Endodermal cell (in vitro differentiated cells): Measurements from ENCODE around the gene PDE4D. TPM values are rescaled to one million over a fixed set of nuclear protein-coding genes. Genes with fewer than 3 reads are reported as not detected.

Experiments
- DNase-seq: peaks from one replicate; pipeline ENCODE4 v3.0.0-alpha.2; 2017
- H3K27ac ChIP-seq: 2 replicates; pipeline ENCODE4 v1.5.1; 2013; ENCODE audit warnings: mild to moderate bottlenecking, low read depth, low read length, moderate library complexity
- H3K27me3 ChIP-seq: 2 replicates; pipeline ENCODE4 v1.6.1; 2013; ENCODE audit warnings: mild to moderate bottlenecking, low read length, moderate library complexity; ENCODE audit not compliant: insufficient read depth, control insufficient read depth, poor library complexity, severe bottlenecking
- H3K36me3 ChIP-seq: 2 replicates; pipeline ENCODE4 v1.7.0; 2013; ENCODE audit warnings: mild to moderate bottlenecking, low read length, moderate library complexity; ENCODE audit not compliant: control insufficient read depth, insufficient read depth
- H3K4me1 ChIP-seq: one replicate; pipeline ENCODE4 v1.7.0; 2013; ENCODE audit warnings: low read length; ENCODE audit not compliant: control insufficient read depth, insufficient read depth
- H3K4me3 ChIP-seq: 2 replicates; pipeline ENCODE4 v1.5.1; 2013; ENCODE audit warnings: mild to moderate bottlenecking, low read length, moderate library complexity
- H3K9ac ChIP-seq: 2 replicates; pipeline ENCODE4 v1.6.1; 2013; ENCODE audit warnings: mild to moderate bottlenecking, low read length, moderate library complexity; ENCODE audit not compliant: poor library complexity, severe bottlenecking; ENCODE audit errors: extremely low read depth
- H3K9me3 ChIP-seq: 2 replicates; pipeline ENCODE4 v1.6.1; 2013; ENCODE audit warnings: mild to moderate bottlenecking, low read length, moderate library complexity; ENCODE audit not compliant: control insufficient read depth
- H3K27ac Mint-ChIP-seq: 2 replicates; pipeline ENCODE4 v1.8.0; 2020; ENCODE audit warnings: mixed read lengths
- H3K27me3 Mint-ChIP-seq: 2 replicates; pipeline ENCODE4 v1.8.0; 2021; ENCODE audit warnings: mild to moderate bottlenecking, mixed read lengths; ENCODE audit not compliant: insufficient read depth
- H3K36me3 Mint-ChIP-seq: 2 replicates; pipeline ENCODE4 v1.8.0; 2020; ENCODE audit warnings: low read depth, mixed read lengths
- H3K4me1 Mint-ChIP-seq: 2 replicates; pipeline ENCODE4 v1.8.0; 2020; ENCODE audit warnings: mixed read lengths
- H3K4me3 Mint-ChIP-seq: 2 replicates; pipeline ENCODE4 v1.8.0; 2020; ENCODE audit warnings: mild to moderate bottlenecking, moderate library complexity, mixed read lengths
- H3K9me3 Mint-ChIP-seq: 2 replicates; pipeline ENCODE4 v1.8.0; 2020; ENCODE audit warnings: mild to moderate bottlenecking, mixed read lengths
- CTCF ChIP-seq: fragments of 200-600 bp; sonication (generic); conservative IDR thresholded peaks from 2 replicates; pipeline ENCODE4 v1.5.0; 2021; ENCODE audit warnings: antibody characterized with exemption, mild to moderate bottlenecking
- WGBS, 2 experiments: methylation state at CpG; one replicate each; pipeline versions ENCODE4 v1.1.5 to v1.1.7; 2013; ENCODE audit warnings: missing lambda C conversion rate in 2 of 2, mixed read lengths in 1 of 2; ENCODE audit not compliant: insufficient coverage in 1 of 2, insufficient read length in 1 of 2; 5-methylcytosine and 5-hydroxymethylcytosine counted together
- total RNA-seq, 2 donors: library from RNA; stranded (reverse); fragmentation: NEBNext Ultra II Directional in 1 of 2; extraction: Animal tissue kit (Norgen Biotek cat#: 25700) in 1 of 2; gene quantifications; 2 replicates in 1 of 2; 3 replicates in 1 of 2; pipeline ENCODE4 v1.2.1, GENCODE V29; 2021

The PDE4D gene
- total RNA-seq, 2 donors from 2014 or later, result 9.2 to 11.4 TPM

DNA sequence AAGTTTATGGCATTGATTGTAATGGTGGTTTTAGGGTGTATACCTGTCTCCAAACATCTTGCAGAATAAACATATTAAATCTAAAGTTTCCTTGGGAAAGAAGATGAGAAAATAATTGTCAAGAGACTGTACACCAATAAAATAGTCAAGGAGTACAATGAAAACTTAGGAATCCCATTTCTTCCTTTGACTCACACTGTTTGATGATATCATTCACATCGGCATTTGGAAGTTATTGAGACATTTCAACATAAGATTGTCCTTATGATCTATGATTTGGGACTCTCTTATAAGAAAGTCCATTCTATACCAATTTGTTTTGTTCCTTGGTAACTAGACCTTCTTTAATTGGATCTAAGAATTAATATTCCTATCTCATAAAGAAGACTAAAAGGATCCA, 828.0 kb downstream of the PDE4D start:
- Histone ChIP-seq H3K9ac (no peak overlapping the region), H3K27ac (no peak overlapping the region), H3K27me3 (no peaks in the 10 kb centered on the region), H3K36me3 (no peaks in the 10 kb centered on the region), H3K4me3 (no peak overlapping the region), H3K9me3 (no peaks in the 10 kb centered on the region), H3K4me1 (no peaks in the 10 kb centered on the region)
- Mint-ChIP-seq H3K9me3 (no peaks in the 10 kb centered on the region), H3K36me3 (no peaks in the 10 kb centered on the region), H3K27ac (no peak overlapping the region), H3K4me3 (no peak overlapping the region), H3K27me3 (no peaks in the 10 kb centered on the region), H3K4me1 (peaks cover 13% of the 10 kb centered on the region)
- 100% methylated on average over 1 of the region's 1 CpG for WGBS, 2 experiments
- no peak for DNase-seq
- no peak for TF ChIP-seq CTCF

DNA sequence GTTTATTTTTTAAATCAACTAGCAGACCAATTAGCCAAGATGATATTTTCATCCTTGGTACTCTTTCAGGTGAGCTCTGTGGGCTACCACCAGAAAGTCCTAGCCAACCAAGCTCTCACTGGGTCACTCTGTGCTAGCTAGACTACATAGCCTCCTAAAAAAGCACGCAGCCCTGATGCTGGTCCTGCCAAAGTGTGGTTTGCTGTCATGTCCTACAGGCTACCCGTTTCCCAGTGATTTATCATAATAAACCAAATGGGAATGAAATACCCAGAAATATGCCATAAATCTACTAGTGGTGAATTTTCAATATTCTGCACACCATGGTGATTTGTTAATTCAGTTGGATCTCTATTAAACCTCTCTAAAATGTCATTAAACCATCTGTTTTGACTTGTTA, 829.2 kb downstream of the PDE4D start:
- H3K9ac ChIP-seq, result no peak overlapping the region
- no peak for DNase-seq
- TF ChIP-seq CTCF, result no peak
- no peak overlapping the region for H3K4me3 ChIP-seq
- no peaks in the 10 kb centered on the region for H3K9me3 ChIP-seq
- H3K4me1 ChIP-seq, result no peaks in the 10 kb centered on the region
- WGBS, 2 experiments, result 84% methylated on average over 2 of the region's 2 CpGs; no CpG with 5 or more reads in 1 of the 2 experiments
- H3K9me3 Mint-ChIP-seq, result no peaks in the 10 kb centered on the region
- no peak overlapping the region for H3K4me3 Mint-ChIP-seq
- no peaks in the 10 kb centered on the region for H3K27me3 Mint-ChIP-seq
- H3K27ac ChIP-seq, result no peak overlapping the region
- H3K36me3 ChIP-seq, result no peaks in the 10 kb centered on the region
- peaks cover 12% of the 10 kb centered on the region for H3K4me1 Mint-ChIP-seq
- no peaks in the 10 kb centered on the region for H3K36me3 Mint-ChIP-seq
- H3K27ac Mint-ChIP-seq, result no peak overlapping the region
- no peaks in the 10 kb centered on the region for H3K27me3 ChIP-seq

GRCh38 chr5:59062986-59063683, 830.4 kb downstream of the PDE4D start:
- TF ChIP-seq CTCF, result no peak
- Mint-ChIP-seq H3K36me3 (no peaks in the 10 kb centered on the region), H3K27ac (no peak overlapping the region), H3K9me3 (no peaks in the 10 kb centered on the region), H3K4me1 (peaks cover 2% of the 10 kb centered on the region), H3K27me3 (no peaks in the 10 kb centered on the region), H3K4me3 (no peak overlapping the region)
- Histone ChIP-seq H3K9me3 (no peaks in the 10 kb centered on the region), H3K27ac (peak overlapping the region; percentile 18), H3K36me3 (no peaks in the 10 kb centered on the region), H3K4me1 (no peaks in the 10 kb centered on the region), H3K9ac (no peak overlapping the region), H3K27me3 (no peaks in the 10 kb centered on the region), H3K4me3 (no peak overlapping the region)
- DNase-seq, result no peak
- 84 to 92% methylated on average over 2 to 3 of the region's 3 CpGs for WGBS, 2 experiments
